ENCODE measurements around the gene RCC2.
"Not testable (repeated sequence)": the region's sequence is repeated elsewhere in the genome, so short reads cannot be mapped to it uniquely, and the experiment has no call there.

RCC2 gene

GRCh38 chr1:17422461-17422860 is 17.0 kb downstream of the RCC2 start:
- DNase-seq (ENCODE audit: insufficient read length, low spot score): no peak
- no peak for FAIRE-seq

- no peak for FAIRE-seq
Observed at GRCh38 chr1:17420391-17420918, 19.0 kb downstream of the RCC2 start.

GRCh38 chr1:17419626-17420328 is 19.7 kb downstream of the RCC2 start:
- peak; percentile 65 for DNase-seq (ENCODE audit: insufficient read length, low spot score)
- FAIRE-seq: no peak

More at GRCh38 chr1:17420391-17420918, 19.0 kb downstream of the RCC2 start:
- DNase-seq (ENCODE audit: insufficient read length, low spot score): no peak

GRCh38 chr1:17416389-17416788 is 23.1 kb downstream of the RCC2 start:
- FAIRE-seq (no peak), DNase-seq (ENCODE audit: insufficient read length, low spot score) (no peak)

- no peak for DNase-seq (ENCODE audit: insufficient read length, low spot score)
- no peak for FAIRE-seq
Observed at GRCh38 chr1:17414022-17414421, 25.5 kb downstream of the RCC2 start.

GRCh38 chr1:17412093-17412870 is 27.2 kb downstream of the RCC2 start:
- FAIRE-seq: no peak

GRCh38 chr1:17409391-17409811 is 30.1 kb downstream of the RCC2 start:
- FAIRE-seq (no peak), DNase-seq (ENCODE audit: insufficient read length, low spot score) (no peak)

More at GRCh38 chr1:17412093-17412870, 27.2 kb downstream of the RCC2 start:
- no peak for DNase-seq (ENCODE audit: insufficient read length, low spot score)

- DNase-seq (ENCODE audit: insufficient read length, low spot score); FAIRE-seq: not testable (repeated sequence)
Observed at GRCh38 chr1:17407786-17408514, 31.5 kb downstream of the RCC2 start.

GRCh38 chr1:17406760-17407475 is 32.6 kb downstream of the RCC2 start:
- FAIRE-seq; DNase-seq (ENCODE audit: insufficient read length, low spot score): not testable (repeated sequence)

GRCh38 chr1:17405898-17406759 is 33.3 kb downstream of the RCC2 start:
- no peak for FAIRE-seq
- peak; percentile 74 for DNase-seq (ENCODE audit: insufficient read length, low spot score)

- no peak for FAIRE-seq
- no peak for DNase-seq (ENCODE audit: insufficient read length, low spot score)
Observed at GRCh38 chr1:17404820-17405219, 34.7 kb downstream of the RCC2 start.

GRCh38 chr1:17404034-17404684 is 35.3 kb downstream of the RCC2 start:
- no peak for DNase-seq (ENCODE audit: insufficient read length, low spot score)

GRCh38 chr1:17403081-17403480 is 36.4 kb downstream of the RCC2 start:
- FAIRE-seq (no peak), DNase-seq (ENCODE audit: insufficient read length, low spot score) (no peak)

More at GRCh38 chr1:17404034-17404684, 35.3 kb downstream of the RCC2 start:
- no peak for FAIRE-seq

- DNase-seq (ENCODE audit: insufficient read length, low spot score) (no peak), FAIRE-seq (no peak)
Observed at GRCh38 chr1:17401841-17402240, 37.6 kb downstream of the RCC2 start.

GRCh38 chr1:17400725-17401341 is 38.6 kb downstream of the RCC2 start:
- DNase-seq (ENCODE audit: insufficient read length, low spot score) (no peak), FAIRE-seq (no peak)

- DNase-seq (ENCODE audit: insufficient read length, low spot score) (no peak), FAIRE-seq (no peak)
Observed at GRCh38 chr1:17397910-17398695, 41.4 kb downstream of the RCC2 start.

- DNase-seq (ENCODE audit: insufficient read length, low spot score) (no peak), FAIRE-seq (no peak)
Observed at GRCh38 chr1:17393230-17393629, 46.2 kb downstream of the RCC2 start.
